Testis (tissue), 3 donors: Measurements from ENCODE around the gene MLANA. TPM values are rescaled to one million over a fixed set of nuclear protein-coding genes. Genes with fewer than 3 reads are reported as not detected.

ENCODE experiments used
- DNase-seq: peaks from one replicate; pipeline ENCODE4 v3.0.0-alpha.2; 2019
- H3K27ac ChIP-seq, 2 donors: fragments of 200-600 bp; sonication (generic); one replicate each; pipeline ENCODE4 v1.5.1; 2019
- H3K27me3 ChIP-seq: fragments of 200-600 bp; sonication (generic); one replicate; pipeline ENCODE4 v1.5.1; 2019
- H3K36me3 ChIP-seq: fragments of 200-600 bp; sonication (generic); one replicate; pipeline ENCODE4 v1.5.1; 2017; ENCODE audit warnings: low read depth; ENCODE audit errors: missing control alignments
- H3K4me1 ChIP-seq: fragments of 200-600 bp; sonication (generic); one replicate; pipeline ENCODE4 v1.5.1; 2019
- H3K4me3 ChIP-seq, 2 donors: fragments of 200-600 bp; sonication (generic); one replicate each; pipeline ENCODE4 v1.5.1; 2017 to 2019
- H3K9me3 ChIP-seq: fragments of 200-600 bp; sonication (generic); one replicate; pipeline ENCODE4 v1.5.1; 2017
- CTCF ChIP-seq, 3 experiments: fragments of 450-650 bp in 2 of 3; fragments of 200-600 bp in 1 of 3; sonication (generic) in 1 of 3; IDR thresholded peaks; one replicate each; pipeline ENCODE4 v1.5.1; 2016 to 2019; ENCODE audit warnings: antibody characterized with exemption in 3 of 3, mild to moderate bottlenecking in 2 of 3, moderate library complexity in 1 of 3
- POLR2A ChIP-seq: fragments of 450-650 bp; IDR thresholded peaks from one replicate; pipeline ENCODE4 v1.6.1; 2017; ENCODE audit warnings: antibody characterized with exemption, mild to moderate bottlenecking, moderate library complexity
- WGBS, 2 donors: methylation state at CpG; one replicate each; pipeline ENCODE4 v1.1.5; 2018; 5-methylcytosine and 5-hydroxymethylcytosine counted together
- intact Hi-C: fragments of 100-400 bp; cut with DNase I; formaldehyde crosslinking; loops from one replicate; pipeline ENCODE4 v1.15.1; 2023; ENCODE audit warnings: low total_unique reads
- polyA plus RNA-seq: library from polyadenylated mRNA; stranded (reverse); fragments of 350-450 nt; fragmentation: Illumina TruSeq; extraction: RNeasy Lipid Tissue Mini Kit (QIAGEN cat#74804); gene quantifications from one replicate; pipeline ENCODE4 v1.2.3, GENCODE V29; 2014; ENCODE audit warnings: low read depth, low replicate concordance; ENCODE audit not compliant: insufficient read depth
- total RNA-seq, 2 donors: library from RNA; depleted of rRNA; stranded (reverse); fragments of >200 nt; gene quantifications; one replicate each; pipeline ENCODE4 v1.2.3, GENCODE V29; 2016

The MLANA gene
- total and polyA plus RNA-seq, 3 donors from 2014 or later, result not detected

- intact Hi-C loops, result no loop called here
- no peaks in the 10 kb centered on the region for H3K9me3 ChIP-seq
- H3K27me3 ChIP-seq, result no peaks in the 10 kb centered on the region
- no peaks in the 10 kb centered on the region for H3K4me1 ChIP-seq
- no peaks in the 10 kb centered on the region for H3K36me3 ChIP-seq
- H3K4me3 ChIP-seq, result no peak overlapping the region
- no peak for TF ChIP-seq POLR2A
- no peak for TF ChIP-seq CTCF (IDR thresholded peaks at IDR 0.05)
- no peak for DNase-seq
- no peak overlapping the region for H3K27ac ChIP-seq
Observed at GRCh38 chr9:5902377-5902776, 11.7 kb downstream of the MLANA start.

GRCh38 chr9:5908918-5909317 is 18.2 kb downstream of the MLANA start:
- Histone ChIP-seq H3K27me3 (no peaks in the 10 kb centered on the region), H3K4me3 (no peak overlapping the region), H3K36me3 (no peaks in the 10 kb centered on the region), H3K9me3 (no peaks in the 10 kb centered on the region), H3K27ac (no peak overlapping the region), H3K4me1 (no peaks in the 10 kb centered on the region)
- no peak for TF ChIP-seq CTCF (IDR thresholded peaks at IDR 0.05)
- TF ChIP-seq POLR2A, result no peak
- no peak for DNase-seq
- WGBS, 2 donors, result 96 to 97% methylated on average over 3 of the region's 3 CpGs
- intact Hi-C loops, result no loop called here

GRCh38 chr9:5909976-5910375 is 19.3 kb downstream of the MLANA start:
- no peak overlapping the region for H3K27ac ChIP-seq
- H3K4me1 ChIP-seq, result no peaks in the 10 kb centered on the region
- no peak overlapping the region for H3K4me3 ChIP-seq
- no peaks in the 10 kb centered on the region for H3K36me3 ChIP-seq
- intact Hi-C loops, result no loop called here
- 92 to 93% methylated on average over 3 of the region's 3 CpGs for WGBS, 2 donors
- H3K27me3 ChIP-seq, result no peaks in the 10 kb centered on the region
- no peak for DNase-seq
- no peak for TF ChIP-seq CTCF (IDR thresholded peaks at IDR 0.05)
- no peak for TF ChIP-seq POLR2A
- no peaks in the 10 kb centered on the region for H3K9me3 ChIP-seq

GRCh38 chr9:5910413-5911057 is 19.8 kb downstream of the MLANA start:
- H3K9me3 ChIP-seq, result no peaks in the 10 kb centered on the region
- H3K36me3 ChIP-seq, result no peaks in the 10 kb centered on the region
- no peaks in the 10 kb centered on the region for H3K4me1 ChIP-seq
- no peaks in the 10 kb centered on the region for H3K27me3 ChIP-seq
- 88 to 89% methylated on average over 1 of the region's 1 CpG for WGBS, 2 donors
- intact Hi-C loops, result no loop called here
- no peak overlapping the region for H3K27ac ChIP-seq
- TF ChIP-seq CTCF (IDR thresholded peaks at IDR 0.05), result no peak
- no peak for DNase-seq
- H3K4me3 ChIP-seq, result no peak overlapping the region

GRCh38 chr9:5915438-5915837 is 24.7 kb downstream of the MLANA start:
- WGBS, 2 donors, result 76 to 93% methylated on average over 4 of the region's 4 CpGs
- intact Hi-C loops, result no loop called here

More at GRCh38 chr9:5915438-5915837, 24.7 kb downstream of the MLANA start:
- Histone ChIP-seq H3K36me3 (no peaks in the 10 kb centered on the region), H3K4me3 (no peak overlapping the region), H3K27ac (no peak overlapping the region), H3K4me1 (no peaks in the 10 kb centered on the region), H3K9me3 (no peaks in the 10 kb centered on the region), H3K27me3 (no peaks in the 10 kb centered on the region)
- DNase-seq, result no peak
- TF ChIP-seq CTCF (IDR thresholded peaks at IDR 0.05), result no peak
- TF ChIP-seq POLR2A, result no peak
